Left ventricle myocardium inferior (tissue), 1 donor: ENCODE results near the gene CATSPERD. TPM values are rescaled to one million over a fixed set of nuclear protein-coding genes. Genes with fewer than 3 reads are reported as not detected.

Source experiments
- DNase-seq: peaks from one replicate; pipeline ENCODE4 v3.0.0-alpha.2; 2020
- H3K27ac ChIP-seq: fragments of 200-600 bp; replicated peaks from 2 replicates; pipeline ENCODE4 v1.8.0; 2021
- H3K27me3 ChIP-seq: fragments of 200-600 bp; 2 replicates; pipeline ENCODE4 v1.8.0; 2021; ENCODE audit warnings: low read depth
- H3K36me3 ChIP-seq: fragments of 200-600 bp; 2 replicates; pipeline ENCODE4 v1.8.0; 2021
- H3K4me1 ChIP-seq: fragments of 200-600 bp; 2 replicates; pipeline ENCODE4 v1.8.0; 2021
- H3K4me3 ChIP-seq: fragments of 200-600 bp; 2 replicates; pipeline ENCODE4 v1.8.0; 2021; ENCODE audit warnings: mild to moderate bottlenecking, moderate library complexity
- H3K9me3 ChIP-seq: fragments of 200-600 bp; replicated peaks from 2 replicates; pipeline ENCODE4 v1.8.0; 2021
- CTCF ChIP-seq: fragments of 200-600 bp; IDR thresholded peaks from 2 replicates; pipeline ENCODE4 v1.8.0; 2021; ENCODE audit warnings: antibody characterized with exemption, mild to moderate bottlenecking, borderline replicate concordance
- intact Hi-C: fragments of 100-400 bp; cut with micrococcal nuclease; formaldehyde crosslinking; loops from one replicate; pipeline ENCODE4 v1.11.0; 2022
- total RNA-seq: library from RNA; stranded (reverse); fragmentation: NEBNext Ultra II Directional; extraction: Animal tissue kit (Norgen Biotek cat#: 25700); gene quantifications from one replicate; pipeline ENCODE4 v1.2.1, GENCODE V29; 2021
- donor health status: DM: no; HTN: yes; CAD: no; lungs with severe emphysema.

The CATSPERD gene
- total RNA-seq, 1 donor from 2014 or later: not detected

GRCh38 chr19:5787409-5788182, 67.2 kb downstream of the CATSPERD start:
- no peak overlapping the region for H3K4me3 ChIP-seq
- DNase-seq: no peak

DNA sequence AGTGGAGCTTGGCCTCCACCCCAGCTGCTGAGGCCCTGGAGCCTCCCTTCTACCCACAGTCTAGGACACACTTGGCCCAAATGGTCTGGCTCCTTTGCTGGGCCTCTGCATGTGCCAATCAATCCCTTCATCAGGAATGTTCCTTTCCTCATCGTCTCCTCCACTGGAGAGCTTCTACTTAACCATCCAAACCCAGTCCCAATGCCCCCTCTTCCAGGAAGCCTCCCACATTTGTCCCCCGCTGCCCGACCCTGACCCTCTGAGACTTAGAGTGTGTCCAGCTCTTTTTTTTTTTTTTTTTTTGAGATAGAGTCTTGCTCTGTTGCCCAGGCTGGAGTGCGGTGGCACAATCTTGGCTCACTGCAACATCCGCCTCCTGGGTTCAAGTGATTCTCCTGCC, 68.0 kb downstream of the CATSPERD start:
- no peak for TF ChIP-seq CTCF
- Histone ChIP-seq H3K9me3 (no peaks in the 10 kb centered on the region), H3K27ac (no peak overlapping the region), H3K4me3 (no peak overlapping the region), H3K27me3 (no peaks in the 10 kb centered on the region), H3K36me3 (peaks cover 60% of the 10 kb centered on the region), H3K4me1 (peaks cover 14% of the 10 kb centered on the region)
- intact Hi-C loops: no loop called here
- no peak for DNase-seq

More at GRCh38 chr19:5787409-5788182, 67.2 kb downstream of the CATSPERD start:
- peaks cover 60% of the 10 kb centered on the region for H3K36me3 ChIP-seq
- no peak for TF ChIP-seq CTCF
- no peaks in the 10 kb centered on the region for H3K9me3 ChIP-seq
- intact Hi-C loops: no loop called here
- H3K4me1 ChIP-seq: peaks cover 14% of the 10 kb centered on the region
- no peaks in the 10 kb centered on the region for H3K27me3 ChIP-seq
- H3K27ac ChIP-seq: no peak overlapping the region

GRCh38 chr19:5789351-5789761, 68.9 kb downstream of the CATSPERD start:
- DNase-seq: no peak
- Histone ChIP-seq H3K4me3 (no peak overlapping the region), H3K4me1 (peaks cover 14% of the 10 kb centered on the region), H3K9me3 (no peaks in the 10 kb centered on the region), H3K27me3 (no peaks in the 10 kb centered on the region), H3K27ac (no peak overlapping the region), H3K36me3 (peaks cover 56% of the 10 kb centered on the region)
- intact Hi-C loops: no loop called here
- TF ChIP-seq CTCF: no peak

GRCh38 chr19:5789886-5790558, 69.6 kb downstream of the CATSPERD start:
- peaks cover 14% of the 10 kb centered on the region for H3K4me1 ChIP-seq
- no peaks in the 10 kb centered on the region for H3K27me3 ChIP-seq
- H3K36me3 ChIP-seq: peaks cover 50% of the 10 kb centered on the region
- no peaks in the 10 kb centered on the region for H3K9me3 ChIP-seq
- peak overlapping the region; percentile 90 for H3K4me3 ChIP-seq
- intact Hi-C loops: no loop called here
- TF ChIP-seq CTCF: no peak
- DNase-seq: no peak
- H3K27ac ChIP-seq: peak overlapping the region; percentile 99

- Histone ChIP-seq H3K27me3 (no peaks in the 10 kb centered on the region), H3K4me3 (peak within 1 kb of the TSS; percentile 90), H3K9me3 (no peaks in the 10 kb centered on the region), H3K4me1 (peaks cover 14% of the 10 kb centered on the region), H3K36me3 (peaks cover 42% of the 10 kb centered on the region), H3K27ac (peak within 1 kb of the TSS; percentile 99)
- TF ChIP-seq CTCF: peak; percentile 9
- intact Hi-C loops: no loop called here
- peak; percentile 97 for DNase-seq
These were observed 70.4 kb downstream of the CATSPERD start, which contains the start of gene DUS3L for GRCh38 chr19:5790559-5791520. TSS of gene DUS3L (minus strand) at chr19:5791163. CDS start at chr19:5791141, 22 bp downstream.
